ENCODE measurements around the gene LMO7. TPM values are rescaled to one million over a fixed set of nuclear protein-coding genes. Genes with fewer than 3 reads are reported as not detected.

The LMO7 gene
- total RNA-seq, 4 donors from 2014 or later: 75.2 to 127 (median 87.0) TPM

DNA sequence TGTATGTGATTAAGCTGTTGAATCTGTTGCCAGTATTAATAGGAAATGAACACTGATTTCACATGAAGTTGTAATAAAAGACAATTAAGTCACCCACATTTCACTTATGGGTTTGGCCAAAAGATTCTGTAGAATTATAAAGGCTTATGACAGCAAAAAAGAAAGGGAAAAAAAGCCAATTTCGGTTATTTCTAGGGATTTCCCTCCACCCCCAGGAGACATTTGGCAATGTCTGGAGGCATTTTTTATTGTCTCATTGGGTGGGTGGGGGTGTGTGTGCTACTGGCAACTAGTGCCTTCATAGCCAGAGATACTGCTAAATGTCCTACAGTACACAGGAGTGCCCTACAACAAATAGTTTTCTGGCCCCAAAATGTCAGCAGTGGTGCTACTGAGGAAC is 175.7 kb downstream of the LMO7 start:
- DNase-seq (ENCODE audit: low spot score in 2 of 2): no peak
- peaks cover 20% of the 10 kb centered on the region for H3K4me1 ChIP-seq
- TF ChIP-seq, protein P1, sequence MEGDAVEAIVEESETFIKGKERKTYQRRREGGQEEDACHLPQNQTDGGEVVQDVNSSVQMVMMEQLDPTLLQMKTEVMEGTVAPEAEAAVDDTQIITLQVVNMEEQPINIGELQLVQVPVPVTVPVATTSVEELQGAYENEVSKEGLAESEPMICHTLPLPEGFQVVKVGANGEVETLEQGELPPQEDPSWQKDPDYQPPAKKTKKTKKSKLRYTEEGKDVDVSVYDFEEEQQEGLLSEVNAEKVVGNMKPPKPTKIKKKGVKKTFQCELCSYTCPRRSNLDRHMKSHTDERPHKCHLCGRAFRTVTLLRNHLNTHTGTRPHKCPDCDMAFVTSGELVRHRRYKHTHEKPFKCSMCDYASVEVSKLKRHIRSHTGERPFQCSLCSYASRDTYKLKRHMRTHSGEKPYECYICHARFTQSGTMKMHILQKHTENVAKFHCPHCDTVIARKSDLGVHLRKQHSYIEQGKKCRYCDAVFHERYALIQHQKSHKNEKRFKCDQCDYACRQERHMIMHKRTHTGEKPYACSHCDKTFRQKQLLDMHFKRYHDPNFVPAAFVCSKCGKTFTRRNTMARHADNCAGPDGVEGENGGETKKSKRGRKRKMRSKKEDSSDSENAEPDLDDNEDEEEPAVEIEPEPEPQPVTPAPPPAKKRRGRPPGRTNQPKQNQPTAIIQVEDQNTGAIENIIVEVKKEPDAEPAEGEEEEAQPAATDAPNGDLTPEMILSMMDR (IDR thresholded peaks at IDR 0.05): no peak
- TF ChIP-seq POLR2AphosphoS5 (IDR thresholded peaks at IDR 0.05): no peak
- TF ChIP-seq POLR2A (IDR thresholded peaks at IDR 0.05): no peak
- TF ChIP-seq EP300 (IDR thresholded peaks at IDR 0.05): no peak
- no peaks in the 10 kb centered on the region for H3K36me3 ChIP-seq
- no peak overlapping the region for H3K27ac ChIP-seq
- H3K4me3 ChIP-seq: no peak overlapping the region
- no peaks in the 10 kb centered on the region for H3K27me3 ChIP-seq
- no peaks in the 10 kb centered on the region for H3K9me3 ChIP-seq
- WGBS: 56% methylated on average over 1 of the region's 1 CpG

DNA sequence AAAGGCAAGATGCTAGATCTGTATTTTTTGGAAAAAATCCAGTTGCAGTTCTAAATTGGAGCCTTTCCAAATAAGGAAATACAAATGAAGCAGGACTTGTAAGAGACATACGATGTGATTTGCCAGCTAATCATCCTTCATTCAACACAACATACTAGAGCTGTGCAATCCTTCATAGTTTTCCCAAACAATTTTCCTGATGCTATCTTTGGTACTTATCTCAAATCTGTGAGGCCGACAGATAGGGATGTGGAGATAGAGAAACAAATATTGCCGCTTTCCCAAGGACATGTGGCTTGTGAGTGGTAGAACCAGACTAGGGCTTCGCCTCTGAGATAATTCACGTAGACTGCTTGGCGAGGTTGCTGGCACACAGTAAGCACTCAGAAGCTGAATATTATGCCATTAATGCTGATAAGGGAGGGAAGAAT is 176.6 kb downstream of the LMO7 start:
- Histone ChIP-seq H3K4me1 (peaks cover 20% of the 10 kb centered on the region), H3K27ac (no peak overlapping the region), H3K27me3 (no peaks in the 10 kb centered on the region), H3K4me3 (no peak overlapping the region), H3K9me3 (no peaks in the 10 kb centered on the region), H3K36me3 (no peaks in the 10 kb centered on the region)
- no peak for DNase-seq (ENCODE audit: low spot score in 2 of 2)
- WGBS: 57% methylated on average over 6 of the region's 6 CpGs
- TF ChIP-seq EP300 (IDR thresholded peaks at IDR 0.05) (no peak), POLR2A (IDR thresholded peaks at IDR 0.05) (no peak), POLR2AphosphoS5 (IDR thresholded peaks at IDR 0.05) (no peak)
- TF ChIP-seq, protein P1 (IDR thresholded peaks at IDR 0.05): no peak

DNA sequence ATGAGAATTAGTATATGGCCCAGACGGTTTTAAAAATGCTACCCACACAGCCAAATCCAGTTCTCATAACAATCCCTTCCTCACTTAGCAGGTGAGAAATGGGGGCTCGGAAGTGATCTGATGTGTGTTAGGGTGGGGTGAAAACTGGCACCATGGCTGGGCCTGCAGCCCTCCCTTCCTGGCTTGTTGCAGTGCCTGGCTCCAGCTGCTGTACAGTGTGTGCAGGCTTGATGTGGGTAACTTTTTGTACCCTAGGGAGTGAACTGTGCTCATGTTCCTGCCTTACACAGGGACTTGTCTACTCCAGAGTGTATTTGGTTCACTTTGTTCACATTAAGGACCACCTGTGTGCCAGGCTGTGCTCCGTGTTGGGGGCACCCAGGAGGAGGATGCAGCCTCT is 177.2 kb downstream of the LMO7 start:
- H3K36me3 ChIP-seq: no peaks in the 10 kb centered on the region
- 87% methylated on average over 3 of the region's 3 CpGs for WGBS
- peaks cover 20% of the 10 kb centered on the region for H3K4me1 ChIP-seq
- no peak overlapping the region for H3K27ac ChIP-seq
- no peak overlapping the region for H3K4me3 ChIP-seq
- TF ChIP-seq EP300 (IDR thresholded peaks at IDR 0.05) (no peak), POLR2A (IDR thresholded peaks at IDR 0.05) (no peak), POLR2AphosphoS5 (IDR thresholded peaks at IDR 0.05) (no peak)
- TF ChIP-seq, protein P1 (IDR thresholded peaks at IDR 0.05): no peak
- no peaks in the 10 kb centered on the region for H3K27me3 ChIP-seq
- H3K9me3 ChIP-seq: no peaks in the 10 kb centered on the region
- no peak for DNase-seq (ENCODE audit: low spot score in 2 of 2)

DNA sequence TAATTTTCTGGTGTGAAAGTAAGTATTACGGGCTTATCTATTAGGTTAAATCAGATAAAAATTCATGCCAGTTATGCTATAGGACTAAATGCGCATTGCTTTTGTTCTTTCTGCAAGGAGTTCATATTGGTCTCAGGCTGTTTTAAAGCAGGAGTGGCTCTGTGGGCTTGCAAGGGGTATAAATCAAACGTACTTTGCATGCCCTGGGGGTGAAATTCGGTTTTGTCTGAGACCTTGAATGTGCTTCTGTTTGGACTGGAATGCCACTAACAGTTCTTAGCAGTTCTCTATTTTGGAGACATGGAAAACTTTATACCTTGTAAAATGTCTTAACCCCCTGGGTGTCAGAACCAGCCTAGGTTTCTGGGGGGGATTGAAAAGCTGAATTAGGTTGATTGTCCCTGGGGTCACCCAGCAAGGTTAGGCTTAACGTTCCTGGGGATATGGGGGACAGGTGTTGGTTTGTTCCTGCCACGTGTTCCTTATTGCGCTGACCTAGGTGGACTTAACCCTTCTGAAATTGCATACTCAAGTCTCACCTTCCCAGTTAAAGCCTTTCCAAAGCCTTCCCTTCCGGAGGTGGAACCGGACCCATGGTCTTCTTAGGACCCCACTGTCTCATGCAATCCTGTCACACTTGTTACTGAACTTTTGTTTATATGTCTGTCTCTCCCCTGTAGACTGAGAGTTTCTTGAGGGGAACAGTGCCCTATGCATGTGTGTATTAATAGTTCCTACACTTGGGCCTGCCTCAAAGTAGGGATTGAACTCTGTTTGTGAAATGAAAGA is 182.2 kb downstream of the LMO7 start:
- Histone ChIP-seq H3K4me1 (peaks cover 2% of the 10 kb centered on the region), H3K27me3 (no peaks in the 10 kb centered on the region), H3K9me3 (no peaks in the 10 kb centered on the region), H3K36me3 (peaks cover 5% of the 10 kb centered on the region), H3K27ac (no peak overlapping the region), H3K4me3 (no peak overlapping the region)
- no peak for DNase-seq (ENCODE audit: low spot score in 2 of 2)
- TF ChIP-seq POLR2A (IDR thresholded peaks at IDR 0.05) (no peak), EP300 (IDR thresholded peaks at IDR 0.05) (no peak), POLR2AphosphoS5 (IDR thresholded peaks at IDR 0.05) (no peak)
- TF ChIP-seq, protein P1 (IDR thresholded peaks at IDR 0.05): no peak
- WGBS: 77% methylated on average over 9 of the region's 9 CpGs

DNA sequence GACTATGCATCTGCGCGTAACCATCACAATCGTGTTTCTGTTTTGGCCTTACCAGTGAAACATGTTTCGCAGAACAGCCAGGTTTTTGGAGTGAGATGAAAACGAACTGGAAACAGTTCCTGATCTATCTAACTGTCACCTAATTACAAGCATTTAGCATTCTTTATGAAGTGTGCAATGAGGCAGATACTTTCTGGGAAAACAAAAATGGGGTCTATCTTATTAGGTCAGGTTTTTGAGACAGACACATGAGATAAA is 182.8 kb downstream of the LMO7 start:
- 88% methylated on average over 5 of the region's 5 CpGs for WGBS
- Histone ChIP-seq H3K27me3 (no peaks in the 10 kb centered on the region), H3K9me3 (no peaks in the 10 kb centered on the region), H3K4me3 (no peak overlapping the region), H3K36me3 (peaks cover 10% of the 10 kb centered on the region), H3K4me1 (no peaks in the 10 kb centered on the region), H3K27ac (no peak overlapping the region)
- DNase-seq (ENCODE audit: low spot score in 2 of 2): no peak
- no peak for TF ChIP-seq POLR2A (IDR thresholded peaks at IDR 0.05)
- TF ChIP-seq EP300 (IDR thresholded peaks at IDR 0.05): no peak
- TF ChIP-seq POLR2AphosphoS5 (IDR thresholded peaks at IDR 0.05): no peak
- TF ChIP-seq, protein P1 (IDR thresholded peaks at IDR 0.05): no peak
